Measurements from ENCODE around the gene IRAK3.

DNA sequence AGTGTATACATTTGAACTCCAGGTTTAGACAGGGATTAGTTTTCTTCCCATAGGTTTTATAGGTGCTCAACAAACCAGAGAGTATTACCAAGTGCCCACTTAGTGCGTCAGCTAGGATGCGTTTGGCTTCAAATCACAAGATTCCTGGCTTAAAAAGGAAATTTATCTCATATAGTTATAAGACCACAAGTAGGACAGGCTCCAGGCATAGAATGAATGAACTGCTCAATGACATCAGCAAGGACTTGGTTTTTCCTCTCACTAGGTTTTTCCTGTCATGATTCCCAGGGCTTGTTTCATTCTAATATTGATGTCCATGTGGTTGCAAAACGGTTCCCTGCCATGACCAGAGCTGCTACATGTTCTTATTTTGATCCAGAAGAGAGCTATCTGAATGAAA lies 6.1 kb upstream of the IRAK3 start:
- TF ChIP-seq, protein P1, sequence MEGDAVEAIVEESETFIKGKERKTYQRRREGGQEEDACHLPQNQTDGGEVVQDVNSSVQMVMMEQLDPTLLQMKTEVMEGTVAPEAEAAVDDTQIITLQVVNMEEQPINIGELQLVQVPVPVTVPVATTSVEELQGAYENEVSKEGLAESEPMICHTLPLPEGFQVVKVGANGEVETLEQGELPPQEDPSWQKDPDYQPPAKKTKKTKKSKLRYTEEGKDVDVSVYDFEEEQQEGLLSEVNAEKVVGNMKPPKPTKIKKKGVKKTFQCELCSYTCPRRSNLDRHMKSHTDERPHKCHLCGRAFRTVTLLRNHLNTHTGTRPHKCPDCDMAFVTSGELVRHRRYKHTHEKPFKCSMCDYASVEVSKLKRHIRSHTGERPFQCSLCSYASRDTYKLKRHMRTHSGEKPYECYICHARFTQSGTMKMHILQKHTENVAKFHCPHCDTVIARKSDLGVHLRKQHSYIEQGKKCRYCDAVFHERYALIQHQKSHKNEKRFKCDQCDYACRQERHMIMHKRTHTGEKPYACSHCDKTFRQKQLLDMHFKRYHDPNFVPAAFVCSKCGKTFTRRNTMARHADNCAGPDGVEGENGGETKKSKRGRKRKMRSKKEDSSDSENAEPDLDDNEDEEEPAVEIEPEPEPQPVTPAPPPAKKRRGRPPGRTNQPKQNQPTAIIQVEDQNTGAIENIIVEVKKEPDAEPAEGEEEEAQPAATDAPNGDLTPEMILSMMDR (IDR thresholded peaks at IDR 0.05), result no peak
- TF ChIP-seq POLR2A (IDR thresholded peaks at IDR 0.05), result no peak

Measured in Peyer's patch (tissue), 4 donors.